Endothelial cell (in vitro differentiated cells): ENCODE data around the gene DCANP1. TPM values are rescaled to one million over a fixed set of nuclear protein-coding genes. Genes with fewer than 3 reads are reported as not detected.

Source experiments
- DNase-seq: peaks from one replicate; pipeline ENCODE4 v3.0.0; 2021; ENCODE audit warnings: low spot score
- H3K27ac Mint-ChIP-seq: one replicate; pipeline ENCODE4 v1.8.0; 2021; ENCODE audit warnings: mixed read lengths, inconsistent platforms; ENCODE audit not compliant: unreplicated experiment
- H3K27me3 Mint-ChIP-seq: one replicate; pipeline ENCODE4 v1.8.0; 2021; ENCODE audit warnings: mild to moderate bottlenecking, moderate library complexity, mixed read lengths, inconsistent platforms; ENCODE audit not compliant: unreplicated experiment
- H3K36me3 Mint-ChIP-seq: one replicate; pipeline ENCODE4 v1.8.0; 2021; ENCODE audit warnings: mild to moderate bottlenecking, low read depth, mixed read lengths, inconsistent platforms; ENCODE audit not compliant: unreplicated experiment
- H3K4me1 Mint-ChIP-seq: one replicate; pipeline ENCODE4 v1.8.0; 2021; ENCODE audit warnings: mild to moderate bottlenecking, mixed read lengths, inconsistent platforms; ENCODE audit not compliant: unreplicated experiment
- H3K4me3 Mint-ChIP-seq: one replicate; pipeline ENCODE4 v1.8.0; 2021; ENCODE audit warnings: mild to moderate bottlenecking, mixed read lengths, inconsistent platforms; ENCODE audit not compliant: unreplicated experiment
- H3K9me3 Mint-ChIP-seq: one replicate; pipeline ENCODE4 v1.8.0; 2021; ENCODE audit warnings: mixed read lengths, inconsistent platforms; ENCODE audit not compliant: unreplicated experiment
- CTCF ChIP-seq: fragments of 200-600 bp; sonication (generic); IDR thresholded peaks from one replicate; pipeline ENCODE4 v1.5.0; 2021; ENCODE audit warnings: antibody characterized with exemption; ENCODE audit not compliant: unreplicated experiment
- total RNA-seq: library from RNA; stranded (reverse); fragmentation: NEBNext Ultra II Directional; extraction: Animal tissue kit (Norgen Biotek cat#: 25700); gene quantifications from one replicate; pipeline ENCODE4 v1.2.1, GENCODE V29; 2021; ENCODE audit not compliant: unreplicated experiment

Gene DCANP1
- total RNA-seq, 1 donor from 2014 or later, result not detected

- no peaks in the 10 kb centered on the region for H3K36me3 Mint-ChIP-seq
- H3K9me3 Mint-ChIP-seq, result no peaks in the 10 kb centered on the region
- no peak overlapping the region for H3K27ac Mint-ChIP-seq
- peaks cover 20% of the 10 kb centered on the region for H3K4me1 Mint-ChIP-seq
- H3K4me3 Mint-ChIP-seq, result no peak overlapping the region
- DNase-seq, result no peak
- peaks cover 2% of the 10 kb centered on the region for H3K27me3 Mint-ChIP-seq
- no peak for TF ChIP-seq CTCF
Measured at GRCh38 chr5:135448791-135449507, 1.8 kb upstream of the DCANP1 start.

GRCh38 chr5:135448071-135448739, 1.1 kb upstream of the DCANP1 start:
- H3K4me1 Mint-ChIP-seq, result peaks cover 20% of the 10 kb centered on the region
- no peaks in the 10 kb centered on the region for H3K9me3 Mint-ChIP-seq
- no peaks in the 10 kb centered on the region for H3K36me3 Mint-ChIP-seq
- H3K4me3 Mint-ChIP-seq, result no peak overlapping the region
- H3K27me3 Mint-ChIP-seq, result peaks cover 2% of the 10 kb centered on the region
- no peak overlapping the region for H3K27ac Mint-ChIP-seq
- TF ChIP-seq CTCF, result no peak
- no peak for DNase-seq

- H3K36me3 Mint-ChIP-seq, result no peaks in the 10 kb centered on the region
- H3K27me3 Mint-ChIP-seq, result peaks cover 2% of the 10 kb centered on the region
- no peak overlapping the region for H3K27ac Mint-ChIP-seq
- H3K4me3 Mint-ChIP-seq, result no peak overlapping the region
- no peak for TF ChIP-seq CTCF
- H3K9me3 Mint-ChIP-seq, result no peaks in the 10 kb centered on the region
- H3K4me1 Mint-ChIP-seq, result peaks cover 20% of the 10 kb centered on the region
- DNase-seq, result no peak
Measured at GRCh38 chr5:135446615-135447014, 533 bp downstream of the DCANP1 start.

- Mint-ChIP-seq H3K27me3 (peaks cover 3% of the 10 kb centered on the region), H3K9me3 (no peaks in the 10 kb centered on the region), H3K4me1 (peaks cover 21% of the 10 kb centered on the region), H3K4me3 (no peak overlapping the region), H3K27ac (no peak overlapping the region), H3K36me3 (no peaks in the 10 kb centered on the region)
- TF ChIP-seq CTCF, result no peak
- no peak for DNase-seq
Measured at GRCh38 chr5:135446206-135446605, 942 bp downstream of the DCANP1 start.
